HG03095 (cell line): Measurements from ENCODE around the gene NPIPA5.
"Not testable (repeated sequence)": the region's sequence is repeated elsewhere in the genome, so short reads cannot be mapped to it uniquely, and the experiment has no call there.

Experiments
- ATAC-seq: cut with Tn5 transposase; IDR thresholded peaks from one replicate; pipeline ENCODE4 v1.9.1; 2021; ENCODE audit warnings: moderate library complexity; ENCODE audit not compliant: unreplicated experiment

Gene NPIPA5

DNA sequence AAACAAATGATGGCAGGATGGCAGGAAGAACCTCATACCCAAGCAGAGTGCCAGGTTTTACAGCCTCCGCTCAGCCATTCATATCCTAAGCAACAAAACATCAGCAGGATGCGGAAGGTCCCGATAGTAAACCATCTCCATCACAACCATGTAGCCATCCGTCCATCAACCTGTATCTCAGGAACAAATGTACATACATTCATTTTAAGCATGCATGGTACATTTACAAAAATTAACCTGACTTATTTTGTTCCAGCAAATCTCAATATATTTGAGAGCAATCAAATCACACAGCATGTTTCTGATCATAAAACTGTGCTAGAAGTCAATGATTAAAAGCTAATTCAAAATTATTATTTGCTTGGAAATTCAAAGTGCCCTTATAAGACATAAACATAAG is at the start of gene NPIPA5:
Gene NPIPA5, minus strand, starts transcription at position 101 of the 400 bp plus-strand sequence. Its CDS starts 0 bp downstream, at position 101.
- not testable (repeated sequence) for ATAC-seq

DNA sequence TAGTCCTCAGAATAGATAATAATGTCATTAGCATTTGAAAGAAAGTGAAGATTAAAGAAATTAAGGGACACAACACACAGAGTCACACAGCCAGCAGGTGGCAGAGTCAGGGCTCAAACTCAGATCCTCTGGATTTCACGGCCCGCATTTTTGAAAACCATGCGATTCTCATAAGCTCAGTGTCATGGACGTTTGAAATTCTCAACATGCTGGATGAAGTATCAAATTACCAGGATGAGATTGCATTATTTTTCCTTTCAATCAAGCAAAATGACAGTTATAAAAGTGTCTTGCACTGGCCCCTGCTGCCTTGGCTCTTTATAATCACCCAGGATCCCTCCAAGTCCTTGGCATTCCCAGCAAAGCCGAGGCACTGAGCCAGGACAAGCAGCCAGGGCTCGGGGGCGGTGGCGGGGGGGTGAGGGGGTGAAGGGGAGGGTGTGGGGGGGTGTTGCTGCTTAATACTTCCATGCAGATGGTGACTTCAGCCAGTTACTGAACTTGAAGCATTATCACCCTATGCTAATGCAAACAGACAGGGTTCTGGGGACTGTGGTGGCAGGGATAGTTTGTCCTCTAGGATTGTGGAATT is 49.6 kb upstream of the NPIPA5 start:
- no peak for ATAC-seq

DNA sequence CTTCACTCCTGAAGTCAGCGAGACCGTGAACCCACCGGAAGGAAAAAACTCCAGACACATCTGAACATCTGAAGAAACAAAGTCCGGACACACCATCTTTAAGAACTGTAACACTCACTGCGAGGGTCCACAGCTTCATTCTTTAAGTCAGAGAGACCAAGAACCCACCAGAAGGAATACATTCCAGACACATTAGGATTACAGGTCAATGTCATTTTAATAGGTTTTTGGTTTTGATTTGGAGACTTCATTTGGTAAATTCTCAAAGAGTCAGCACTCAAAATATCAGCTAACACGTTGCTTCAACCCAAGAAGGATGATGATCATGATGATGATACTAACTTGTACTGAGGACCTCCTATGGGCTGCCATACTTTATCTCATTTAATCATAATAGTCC is 48.7 kb upstream of the NPIPA5 start:
- no peak for ATAC-seq

DNA sequence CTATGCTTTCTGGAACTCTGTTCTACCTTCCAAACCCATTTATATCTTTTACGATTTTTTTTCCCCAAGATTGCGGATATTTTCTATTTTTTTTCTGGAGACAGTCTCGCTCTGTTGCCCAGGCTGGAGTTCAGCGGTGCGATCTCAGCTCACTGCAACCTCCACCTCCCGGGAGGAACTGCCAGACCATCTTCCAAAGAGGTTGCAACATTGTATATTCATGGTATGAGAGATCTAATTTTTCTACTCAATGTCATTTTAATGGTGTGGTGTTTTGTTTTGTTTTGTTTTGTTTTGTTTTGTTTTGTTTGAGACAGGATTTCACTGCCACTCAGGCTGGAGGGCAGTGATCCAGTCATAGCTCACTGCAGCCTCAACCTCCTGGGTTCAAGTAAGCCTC is 47.8 kb upstream of the NPIPA5 start:
- ATAC-seq, result no peak

DNA sequence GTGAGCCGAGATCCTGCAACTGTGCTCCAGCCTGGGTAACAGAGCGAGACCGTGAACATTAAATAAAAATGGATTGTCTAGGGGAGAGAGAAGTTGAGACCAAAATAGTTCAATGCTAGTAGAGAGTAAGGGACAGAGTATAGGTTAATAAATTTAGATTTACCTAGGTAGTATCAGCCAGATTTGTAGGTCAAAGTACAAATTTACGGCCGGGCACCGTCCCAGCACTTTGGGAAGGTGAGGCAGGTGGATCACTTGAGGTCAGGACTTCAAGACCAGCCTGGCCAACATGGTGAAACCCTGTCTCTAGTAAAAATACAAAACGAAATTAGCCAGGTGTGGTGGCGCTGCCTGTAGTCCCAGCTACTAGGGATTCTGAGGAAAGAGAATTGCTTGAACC is 44.1 kb upstream of the NPIPA5 start:
- ATAC-seq, result no peak

DNA sequence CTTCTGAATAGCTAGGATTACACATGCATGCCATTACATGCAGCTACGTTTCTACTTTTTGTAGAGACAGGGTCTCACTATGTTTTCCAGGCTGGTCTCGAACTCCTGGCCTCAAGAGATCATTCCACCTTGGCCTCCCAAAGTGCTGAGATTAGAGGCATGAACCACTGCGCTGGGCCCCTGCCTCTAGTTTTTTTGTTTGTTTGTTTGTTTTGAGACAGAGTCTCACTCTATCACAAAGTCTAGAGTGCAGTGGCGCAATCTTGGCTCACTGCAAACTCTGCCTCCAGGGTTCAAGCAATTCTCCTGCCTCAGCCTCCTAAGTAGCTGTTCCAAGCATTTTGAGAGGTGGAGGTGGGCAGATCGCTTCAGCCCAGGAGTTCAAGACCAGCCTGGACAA is 43.6 kb upstream of the NPIPA5 start:
- ATAC-seq, result not testable (repeated sequence)

DNA sequence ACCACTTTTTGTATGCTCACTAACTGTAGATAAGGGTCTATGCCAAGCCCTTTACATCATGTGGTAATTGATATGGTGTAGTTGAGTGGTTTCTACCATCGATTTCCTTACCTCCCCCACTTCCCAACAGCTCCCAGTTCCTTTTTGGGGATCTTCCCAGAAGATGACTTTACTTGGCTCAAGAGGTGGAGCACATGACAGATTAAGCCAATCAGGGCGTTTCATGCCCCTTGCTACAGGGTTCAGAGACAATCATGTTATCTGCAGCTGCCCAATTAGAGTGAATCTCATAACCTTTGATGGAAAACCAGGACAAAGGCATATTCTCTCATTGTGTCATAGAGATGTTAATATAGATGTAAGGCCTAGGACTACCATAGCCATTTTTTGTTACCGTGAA is 40.1 kb upstream of the NPIPA5 start:
- no peak for ATAC-seq

DNA sequence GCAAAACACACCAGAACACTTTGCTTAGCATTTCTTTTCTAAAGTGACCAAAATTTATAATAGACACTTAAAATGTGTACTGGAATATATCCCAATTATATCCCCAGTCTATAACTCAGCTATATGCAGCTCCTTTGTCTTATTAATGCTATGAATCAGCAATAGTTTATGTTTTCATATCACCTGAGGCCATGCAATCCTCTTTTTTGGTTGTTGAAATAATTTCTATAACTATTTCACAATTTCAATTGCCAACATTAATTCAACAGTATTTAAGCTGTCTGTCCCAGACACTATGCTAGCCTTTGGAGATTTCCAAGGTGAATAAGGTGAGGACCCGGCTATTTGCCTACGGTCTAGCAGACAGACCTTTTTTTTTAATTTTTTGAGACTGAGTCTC is 39.1 kb upstream of the NPIPA5 start:
- ATAC-seq, result no peak

DNA sequence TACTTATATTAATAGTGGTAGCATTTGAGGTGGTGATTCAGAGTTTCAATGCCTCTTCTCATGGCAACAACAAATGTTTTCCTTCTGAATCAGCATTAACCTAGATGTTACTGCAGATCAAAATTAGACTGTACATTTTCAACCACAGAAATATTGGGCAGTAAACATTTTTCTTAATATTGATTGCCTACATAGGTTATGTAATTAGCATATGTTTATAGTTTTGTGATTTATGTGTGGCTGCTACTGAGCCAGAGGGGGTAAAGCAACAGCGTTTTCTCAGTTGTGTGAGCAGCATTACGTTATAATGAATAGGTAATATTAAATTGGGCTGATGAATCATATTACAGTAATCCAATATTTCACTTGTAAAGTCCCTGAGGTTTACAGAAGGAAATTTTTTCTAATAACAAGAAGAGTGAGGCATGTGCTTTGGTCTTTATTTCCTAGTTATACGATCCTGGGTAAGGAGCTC is 37.5 kb upstream of the NPIPA5 start:
- no peak for ATAC-seq

DNA sequence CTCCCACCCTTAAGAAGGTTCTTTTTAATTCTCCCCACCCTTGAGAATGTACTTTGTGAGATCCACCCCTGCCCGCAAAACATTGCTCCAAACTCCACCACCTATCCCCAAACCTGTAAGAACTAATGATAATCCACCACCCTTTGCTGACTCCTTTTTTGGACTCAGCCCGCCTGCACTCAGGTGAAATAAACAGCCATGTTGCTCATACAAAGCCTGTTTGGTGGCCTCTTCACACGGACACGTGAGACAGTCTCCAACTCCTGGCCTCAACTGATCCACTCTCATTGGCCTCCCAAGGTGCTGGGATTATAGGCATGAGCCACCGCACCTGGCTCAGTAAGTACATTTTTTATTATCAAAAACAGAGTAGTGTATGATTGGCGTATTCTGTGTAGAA is 31.4 kb upstream of the NPIPA5 start:
- not testable (repeated sequence) for ATAC-seq

DNA sequence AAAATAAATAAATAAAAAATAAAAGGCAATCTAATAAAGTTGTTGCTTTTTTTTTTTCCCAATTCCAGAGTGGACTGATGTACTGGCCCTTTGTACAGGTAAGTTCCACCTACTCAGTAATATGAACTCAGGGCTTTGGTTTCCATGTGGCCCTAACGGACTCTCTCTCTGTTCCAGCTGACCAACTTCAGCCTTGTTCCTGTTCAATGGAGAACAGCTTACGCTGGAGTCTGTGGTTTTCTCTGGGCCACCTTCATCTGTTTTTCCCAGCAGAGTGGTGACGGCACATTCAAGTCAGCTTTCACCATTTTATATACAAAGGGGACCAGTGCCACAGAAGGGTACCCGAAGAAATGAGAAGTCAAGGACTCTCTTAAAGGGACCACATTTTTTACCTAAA is 29.7 kb upstream of the NPIPA5 start:
- not testable (repeated sequence) for ATAC-seq

DNA sequence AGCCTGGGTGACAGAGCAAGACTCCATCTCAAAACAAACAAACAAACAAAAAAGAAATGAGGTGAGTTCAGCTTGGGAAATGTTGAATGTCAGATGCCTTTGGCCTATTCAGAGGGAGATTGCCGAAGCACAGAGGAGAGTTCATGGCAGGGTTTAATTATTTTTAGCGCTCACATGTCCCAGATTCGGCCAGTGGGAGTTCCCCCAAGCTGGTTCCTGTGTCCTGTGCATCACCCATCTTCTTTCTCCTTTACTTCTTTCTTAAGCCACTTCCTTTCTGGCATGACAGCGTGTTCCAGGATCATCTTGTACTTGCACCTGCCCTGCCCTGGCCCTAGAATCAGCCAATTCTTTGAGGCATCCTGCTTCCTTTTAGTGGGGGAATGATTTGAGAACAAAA is 26.7 kb upstream of the NPIPA5 start:
- ATAC-seq, result no peak

DNA sequence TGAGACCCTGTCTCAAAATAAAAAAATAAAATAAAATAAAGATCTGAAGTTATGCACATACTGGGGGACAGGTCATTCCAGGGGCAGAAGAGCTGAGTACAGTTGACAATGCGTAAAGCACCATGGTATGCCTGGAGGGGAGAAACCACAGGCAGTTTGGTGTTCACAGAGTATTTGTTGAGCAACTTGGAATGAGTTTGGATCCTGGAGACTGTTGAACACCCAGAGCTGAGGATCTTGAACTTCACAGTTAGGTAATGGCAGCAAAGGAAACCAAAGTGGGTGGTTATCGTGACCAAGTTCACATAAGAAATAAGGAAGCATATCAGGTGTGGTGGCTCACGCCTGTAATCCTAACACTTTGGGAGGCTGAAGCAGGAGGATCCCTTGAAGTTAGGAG is 26.0 kb upstream of the NPIPA5 start:
- ATAC-seq, result not testable (repeated sequence)

DNA sequence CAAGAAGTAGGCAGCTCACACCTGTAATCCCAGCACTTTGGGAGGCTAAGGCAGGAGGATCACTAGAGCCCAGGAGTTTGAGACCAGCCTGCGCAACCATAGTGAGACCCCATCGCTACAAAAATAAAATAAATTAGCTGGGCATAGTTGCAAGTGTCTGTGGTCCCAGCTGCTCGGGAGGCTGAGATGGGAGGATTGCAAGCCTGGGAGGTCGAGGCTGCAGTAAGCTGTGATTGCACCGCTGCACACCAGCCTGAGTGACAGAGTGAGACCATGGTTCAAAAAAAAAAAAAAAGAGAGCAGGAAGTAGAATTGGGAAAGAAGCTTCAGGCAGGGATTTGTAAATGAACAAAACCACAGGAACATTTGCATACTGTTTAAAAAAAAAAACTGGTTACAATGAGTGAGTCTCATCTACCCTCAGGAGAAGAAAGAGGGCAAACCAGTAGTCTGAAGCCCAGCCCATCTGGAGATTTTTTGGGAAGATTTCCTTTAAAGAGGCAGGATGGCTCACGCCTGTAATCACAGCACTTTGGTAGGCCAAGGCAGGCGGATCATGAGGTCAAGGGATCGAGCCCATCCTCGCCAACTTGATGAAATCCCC is 25.4 kb upstream of the NPIPA5 start:
- ATAC-seq, result no peak

DNA sequence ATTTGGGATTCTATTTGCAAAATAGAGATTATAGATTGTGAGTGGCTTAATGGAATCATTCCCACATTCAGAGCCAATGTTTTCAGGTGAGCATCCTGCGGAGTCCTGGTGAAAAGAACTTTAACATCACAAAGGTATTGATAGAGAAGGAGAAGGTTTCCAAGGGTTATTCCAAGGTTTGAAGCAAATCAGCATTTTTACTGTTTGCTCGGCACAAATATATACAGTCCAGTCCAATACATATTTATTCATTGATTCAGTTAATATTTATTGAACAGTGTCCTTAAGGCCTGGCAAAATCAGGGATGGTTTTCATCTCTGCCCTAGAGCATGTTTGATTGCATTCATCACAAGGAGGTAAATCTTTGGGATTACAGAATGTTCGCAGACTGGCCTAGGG is 23.9 kb upstream of the NPIPA5 start:
- no peak for ATAC-seq

DNA sequence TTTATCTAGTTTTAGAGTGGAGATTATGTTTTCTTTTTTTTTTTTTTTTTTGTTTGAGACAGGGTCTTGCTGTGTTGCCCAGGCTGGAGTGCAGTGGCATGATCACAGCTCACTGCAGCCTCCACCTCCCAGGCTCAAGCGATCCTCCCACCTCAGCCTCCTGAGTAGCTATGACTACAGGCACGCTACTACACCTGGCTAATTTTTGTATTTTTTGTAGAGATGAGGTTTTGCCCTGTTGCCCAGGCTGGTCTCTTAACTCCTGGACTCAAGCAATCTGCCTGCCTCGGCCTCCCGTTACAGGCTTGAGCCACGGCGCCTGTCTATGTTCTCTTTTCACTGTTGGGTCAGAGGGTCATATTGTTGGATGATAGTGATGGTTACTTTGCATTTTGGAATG is 22.2 kb upstream of the NPIPA5 start:
- not testable (repeated sequence) for ATAC-seq

DNA sequence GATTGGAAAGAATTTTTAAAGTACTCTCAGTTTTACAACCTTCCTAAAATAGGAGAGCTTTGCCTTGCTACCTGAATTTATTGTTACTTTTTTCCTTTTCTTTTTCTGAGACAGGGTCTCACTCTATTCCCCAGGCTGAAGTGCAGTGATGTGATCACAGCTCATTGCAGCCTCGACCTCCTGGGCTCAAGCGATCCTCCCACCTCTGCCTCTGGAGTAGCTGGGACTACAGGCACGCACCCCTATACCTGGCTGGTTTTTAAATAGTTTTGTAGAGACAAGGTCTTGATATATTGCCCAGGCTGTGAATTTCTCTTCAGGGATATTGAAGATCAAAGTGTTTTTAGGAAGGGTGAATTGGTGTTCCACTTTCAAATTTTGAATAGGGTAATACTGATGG is 21.2 kb upstream of the NPIPA5 start:
- ATAC-seq, result no peak

DNA sequence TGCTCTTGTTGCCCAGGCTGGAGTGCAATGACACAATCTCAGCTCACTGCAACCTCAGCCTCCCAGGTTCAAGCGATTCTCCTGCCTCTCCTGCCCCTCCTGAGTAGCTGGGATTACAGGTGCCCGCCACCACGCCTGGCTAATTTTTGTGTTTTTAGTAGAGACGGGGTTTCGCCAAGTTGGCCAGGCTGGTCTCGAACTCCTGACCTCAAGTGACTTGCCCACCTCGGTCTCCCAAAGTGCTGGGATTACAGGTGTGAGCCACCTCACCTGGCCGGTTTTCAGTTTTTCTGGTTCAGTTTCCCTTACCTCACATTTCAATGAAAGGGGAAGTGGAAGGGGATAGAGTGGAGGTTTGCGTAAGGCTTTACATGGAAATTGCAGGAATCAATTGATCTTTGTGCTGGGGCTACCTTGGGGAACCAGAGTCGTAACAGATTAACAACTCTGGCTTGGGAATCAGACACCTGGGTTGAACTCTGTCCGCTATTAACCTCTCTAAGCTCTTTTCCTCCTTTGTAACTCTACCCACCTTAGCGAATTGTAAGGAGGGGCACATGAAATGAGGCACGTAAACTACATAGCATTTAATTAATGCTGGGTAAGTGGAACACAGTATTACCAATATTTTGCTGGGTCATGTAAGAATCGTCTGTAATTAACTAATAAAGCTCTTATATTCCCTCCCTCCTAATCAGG is 20.7 kb upstream of the NPIPA5 start:
- no peak for ATAC-seq

DNA sequence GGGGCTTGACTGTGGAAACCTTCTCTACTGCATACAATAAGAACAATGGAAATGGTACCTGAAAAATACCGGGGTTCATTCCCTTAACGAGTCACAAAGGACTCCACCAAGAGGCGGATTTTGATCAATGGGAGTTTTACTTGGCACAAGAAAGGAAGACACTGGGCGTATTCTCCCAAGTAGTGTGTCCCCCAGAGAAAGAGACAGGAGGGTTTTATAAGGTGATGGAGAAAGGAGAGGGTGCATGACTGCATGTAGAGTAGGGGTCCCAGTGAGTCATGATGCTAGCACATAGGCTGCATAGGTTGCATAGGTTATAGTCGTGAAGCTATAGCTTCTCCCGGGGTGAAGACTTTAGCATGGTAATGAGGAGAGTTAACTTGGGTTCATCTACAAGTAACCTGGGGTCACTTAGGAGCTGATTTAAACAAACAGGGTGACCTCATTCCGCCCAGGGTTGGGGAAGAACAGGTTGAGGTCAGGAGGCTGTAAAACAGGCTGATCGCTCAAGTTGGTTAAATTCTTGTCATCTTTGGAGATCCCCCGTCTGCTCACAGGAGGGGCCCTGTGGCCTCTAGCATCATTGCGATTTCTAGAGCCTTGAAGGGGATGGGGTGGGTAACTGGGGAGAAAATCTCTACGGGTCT is 19.0 kb upstream of the NPIPA5 start:
- no peak for ATAC-seq

DNA sequence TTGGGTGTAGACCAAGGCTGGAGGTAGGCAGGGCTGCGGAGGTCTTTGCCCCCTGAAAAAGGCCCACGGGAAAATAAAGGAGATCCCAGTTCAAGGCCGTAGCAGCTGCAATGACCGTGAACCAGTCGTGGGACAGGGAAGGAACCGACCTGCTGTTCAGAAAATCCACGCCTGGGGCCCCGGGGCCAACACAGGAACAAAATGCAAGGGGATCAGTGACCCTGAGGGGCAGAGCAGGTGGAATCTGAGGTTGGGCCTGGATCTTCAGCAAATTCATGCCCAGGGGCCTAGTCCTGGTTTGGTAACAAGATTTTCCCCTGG is 18.4 kb upstream of the NPIPA5 start:
- not testable (repeated sequence) for ATAC-seq

DNA sequence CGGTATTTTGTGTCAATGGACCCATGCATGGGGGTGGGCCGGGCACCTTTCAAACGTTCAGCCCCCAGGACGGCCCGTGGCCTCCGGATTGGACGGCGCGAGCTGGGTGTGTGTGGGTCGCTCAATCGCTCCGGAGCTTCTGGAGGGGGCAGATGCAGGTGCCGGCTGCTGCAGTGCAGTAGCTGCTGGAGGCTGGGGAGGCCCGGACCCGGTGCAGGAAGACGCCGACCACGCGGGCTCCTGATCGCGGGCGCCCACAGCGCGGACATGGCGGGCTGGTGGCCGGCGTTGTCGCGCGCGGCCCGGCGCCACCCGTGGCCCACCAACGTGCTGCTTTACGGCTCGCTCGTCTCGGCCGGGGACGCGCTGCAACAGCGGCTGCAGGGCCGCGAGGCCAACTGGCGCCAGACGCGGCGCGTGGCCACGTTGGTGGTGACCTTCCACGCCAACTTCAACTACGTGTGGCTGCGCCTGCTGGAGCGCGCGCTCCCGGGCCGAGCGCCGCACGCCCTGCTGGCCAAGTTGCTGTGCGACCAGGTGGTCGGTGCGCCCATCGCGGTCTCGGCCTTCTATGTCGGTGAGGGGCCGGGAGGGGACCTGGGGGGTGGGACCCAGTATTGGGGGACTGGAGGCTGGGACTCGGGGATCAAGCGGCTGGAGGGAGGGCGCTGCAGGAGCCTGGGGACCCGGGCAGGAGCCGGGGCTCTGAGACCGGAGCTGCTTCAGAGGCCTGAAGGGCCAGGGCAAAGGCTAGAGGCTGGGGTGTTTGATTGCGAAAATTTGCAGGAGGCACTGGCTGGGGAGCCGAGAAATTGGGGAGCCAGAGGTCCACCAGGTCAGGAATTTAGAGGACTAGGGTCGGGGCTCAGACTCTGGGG is 17.8 kb upstream of the NPIPA5 start, which contains the start of gene MPV17L:
Gene MPV17L, plus strand, starts transcription at position 124 of the 878 bp plus-strand sequence. Its CDS starts 144 bp downstream, at position 268.
- not testable (repeated sequence) for ATAC-seq
